Spleen (tissue), 7 donors: ENCODE measurements around the gene TMEM108.

Source experiments
- POLR2AphosphoS5 ChIP-seq, 3 donors: sonication (generic); formaldehyde crosslinking; IDR thresholded peaks; one replicate each; pipeline ENCODE4 v1.5.1; 2017; ENCODE audit warnings: antibody characterized with exemption in 3 of 3
- TF ChIP-seq, protein P1 (sequence below), 11 experiments: fragments of 200-600 bp in 7 of 11; fragments of 450-650 bp in 4 of 11; sonication (generic) in 4 of 11; IDR thresholded peaks in 8 of 11; conservative IDR thresholded peaks in 3 of 11; 1 replicate in 7 of 11; 2 replicates in 4 of 11; pipeline versions ENCODE4 v1.4.0 to v1.8.0; 2016 to 2021; ENCODE audit warnings: antibody characterized with exemption in 11 of 11, inconsistent platforms in 4 of 11, mild to moderate bottlenecking in 1 of 11
- donor health status: DM: no; HTN: no; CAD: no; lungs with moderate emphysema.
- donor health status: DM: no; HTN: no; CAD: no.
- donor health status: DM: no; HTN: no; CAD: no.

DNA sequence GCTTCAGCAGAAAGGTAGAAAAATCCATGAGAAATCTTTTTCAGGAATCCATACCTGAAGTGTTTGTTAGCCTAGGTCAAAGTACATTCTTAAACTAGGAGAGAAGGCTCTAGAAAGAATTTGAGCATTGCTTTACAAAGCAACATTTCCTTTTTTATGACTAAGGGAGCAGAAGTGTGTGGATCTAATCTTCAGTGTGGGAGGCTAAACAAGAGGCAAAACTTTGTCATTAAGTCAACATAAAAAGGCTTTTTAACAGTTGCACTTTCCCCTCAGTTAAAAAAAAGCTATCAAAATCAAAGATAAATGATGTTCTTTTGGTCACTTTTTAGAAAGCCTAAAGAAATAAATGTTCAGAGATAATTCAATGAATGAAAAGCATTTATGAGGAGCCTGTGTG, 154.8 kb downstream of the TMEM108 start:
- TF ChIP-seq, protein P1, sequence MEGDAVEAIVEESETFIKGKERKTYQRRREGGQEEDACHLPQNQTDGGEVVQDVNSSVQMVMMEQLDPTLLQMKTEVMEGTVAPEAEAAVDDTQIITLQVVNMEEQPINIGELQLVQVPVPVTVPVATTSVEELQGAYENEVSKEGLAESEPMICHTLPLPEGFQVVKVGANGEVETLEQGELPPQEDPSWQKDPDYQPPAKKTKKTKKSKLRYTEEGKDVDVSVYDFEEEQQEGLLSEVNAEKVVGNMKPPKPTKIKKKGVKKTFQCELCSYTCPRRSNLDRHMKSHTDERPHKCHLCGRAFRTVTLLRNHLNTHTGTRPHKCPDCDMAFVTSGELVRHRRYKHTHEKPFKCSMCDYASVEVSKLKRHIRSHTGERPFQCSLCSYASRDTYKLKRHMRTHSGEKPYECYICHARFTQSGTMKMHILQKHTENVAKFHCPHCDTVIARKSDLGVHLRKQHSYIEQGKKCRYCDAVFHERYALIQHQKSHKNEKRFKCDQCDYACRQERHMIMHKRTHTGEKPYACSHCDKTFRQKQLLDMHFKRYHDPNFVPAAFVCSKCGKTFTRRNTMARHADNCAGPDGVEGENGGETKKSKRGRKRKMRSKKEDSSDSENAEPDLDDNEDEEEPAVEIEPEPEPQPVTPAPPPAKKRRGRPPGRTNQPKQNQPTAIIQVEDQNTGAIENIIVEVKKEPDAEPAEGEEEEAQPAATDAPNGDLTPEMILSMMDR (IDR thresholded peaks at IDR 0.05 in 8 of 11, conservative IDR thresholded peaks at IDR 0.05 in 3 of 11): no peak
- no peak for TF ChIP-seq POLR2AphosphoS5 (IDR thresholded peaks at IDR 0.05)
